ENCODE measurements around the gene SPAG6. TPM values are rescaled to one million over a fixed set of nuclear protein-coding genes. Genes with fewer than 3 reads are reported as not detected.

Gene SPAG6
- total RNA-seq, 1 donor from 2014 or later: not detected

DNA sequence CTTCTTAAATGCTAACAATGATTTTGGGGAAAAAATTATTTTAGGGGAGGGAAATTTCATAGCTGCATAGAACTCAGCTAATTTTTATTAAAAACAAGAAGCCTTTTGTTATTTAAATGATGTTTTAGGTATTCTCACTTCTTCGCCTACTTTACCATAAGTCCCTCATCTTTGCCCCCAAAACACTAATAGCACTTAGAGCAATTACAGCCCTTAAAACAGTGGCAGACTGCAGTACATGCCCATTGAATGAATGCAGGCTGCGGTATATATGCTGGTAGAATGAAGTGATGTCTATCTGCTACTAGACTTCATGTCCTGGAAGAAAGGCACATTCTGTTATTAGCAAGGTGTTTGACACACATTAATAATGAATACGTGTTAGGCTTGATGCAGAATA, 2.9 kb upstream of the SPAG6 start:
- no peak overlapping the region for H3K4me3 ChIP-seq (ENCODE audit: low read depth, low read length)
- TF ChIP-seq, protein P1, sequence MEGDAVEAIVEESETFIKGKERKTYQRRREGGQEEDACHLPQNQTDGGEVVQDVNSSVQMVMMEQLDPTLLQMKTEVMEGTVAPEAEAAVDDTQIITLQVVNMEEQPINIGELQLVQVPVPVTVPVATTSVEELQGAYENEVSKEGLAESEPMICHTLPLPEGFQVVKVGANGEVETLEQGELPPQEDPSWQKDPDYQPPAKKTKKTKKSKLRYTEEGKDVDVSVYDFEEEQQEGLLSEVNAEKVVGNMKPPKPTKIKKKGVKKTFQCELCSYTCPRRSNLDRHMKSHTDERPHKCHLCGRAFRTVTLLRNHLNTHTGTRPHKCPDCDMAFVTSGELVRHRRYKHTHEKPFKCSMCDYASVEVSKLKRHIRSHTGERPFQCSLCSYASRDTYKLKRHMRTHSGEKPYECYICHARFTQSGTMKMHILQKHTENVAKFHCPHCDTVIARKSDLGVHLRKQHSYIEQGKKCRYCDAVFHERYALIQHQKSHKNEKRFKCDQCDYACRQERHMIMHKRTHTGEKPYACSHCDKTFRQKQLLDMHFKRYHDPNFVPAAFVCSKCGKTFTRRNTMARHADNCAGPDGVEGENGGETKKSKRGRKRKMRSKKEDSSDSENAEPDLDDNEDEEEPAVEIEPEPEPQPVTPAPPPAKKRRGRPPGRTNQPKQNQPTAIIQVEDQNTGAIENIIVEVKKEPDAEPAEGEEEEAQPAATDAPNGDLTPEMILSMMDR (conservative IDR thresholded peaks at IDR 0.05; ENCODE audit: low read depth, low read length): no peak
- DNase-seq (ENCODE audit: low read depth): no peak

GRCh38 chr10:22343731-22344130, 1.6 kb upstream of the SPAG6 start:
- TF ChIP-seq, protein P1 (conservative IDR thresholded peaks at IDR 0.05; ENCODE audit: low read depth, low read length): no peak
- no peak for DNase-seq (ENCODE audit: low read depth)
- H3K4me3 ChIP-seq (ENCODE audit: low read depth, low read length): no peak overlapping the region

- DNase-seq (ENCODE audit: low read depth): no peak
- TF ChIP-seq, protein P1 (conservative IDR thresholded peaks at IDR 0.05; ENCODE audit: low read depth, low read length): no peak
- no peak overlapping the region for H3K4me3 ChIP-seq (ENCODE audit: low read depth, low read length)
Observed at GRCh38 chr10:22344249-22344648, 1.0 kb upstream of the SPAG6 start.

DNA sequence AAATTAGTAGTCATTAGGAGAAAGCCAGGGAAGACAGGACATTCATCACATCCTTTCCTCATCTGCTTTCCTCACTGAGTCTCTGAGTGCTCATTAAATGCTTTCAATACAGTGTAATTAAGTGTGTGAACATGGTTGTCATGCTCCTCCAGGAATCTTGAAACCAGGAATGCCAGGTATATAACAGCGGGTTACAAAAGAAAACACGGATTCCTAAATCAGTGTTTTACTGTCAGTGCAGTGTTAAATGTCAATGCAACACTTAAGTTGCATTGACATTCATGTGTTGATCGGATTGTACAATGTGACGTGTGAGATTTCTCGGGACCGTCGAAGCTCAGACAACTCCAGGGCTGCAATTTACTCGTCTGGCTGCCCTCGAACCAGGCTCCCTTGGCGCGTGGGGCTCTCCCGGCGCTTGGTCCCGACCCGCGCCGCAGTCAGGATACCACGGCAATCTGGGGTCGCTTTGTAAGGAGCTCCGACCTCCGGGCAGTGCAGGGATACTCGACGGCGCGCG, 455 bp upstream of the SPAG6 start:
- DNase-seq (ENCODE audit: low read depth): no peak
- TF ChIP-seq, protein P1 (conservative IDR thresholded peaks at IDR 0.05; ENCODE audit: low read depth, low read length): no peak
- peak overlapping the region; percentile 27 for H3K4me3 ChIP-seq (ENCODE audit: low read depth, low read length)

GRCh38 chr10:22346096-22346661, 883 bp downstream of the SPAG6 start:
- DNase-seq (ENCODE audit: low read depth): no peak
- TF ChIP-seq, protein P1 (conservative IDR thresholded peaks at IDR 0.05; ENCODE audit: low read depth, low read length): no peak
- no peak overlapping the region for H3K4me3 ChIP-seq (ENCODE audit: low read depth, low read length)

DNA sequence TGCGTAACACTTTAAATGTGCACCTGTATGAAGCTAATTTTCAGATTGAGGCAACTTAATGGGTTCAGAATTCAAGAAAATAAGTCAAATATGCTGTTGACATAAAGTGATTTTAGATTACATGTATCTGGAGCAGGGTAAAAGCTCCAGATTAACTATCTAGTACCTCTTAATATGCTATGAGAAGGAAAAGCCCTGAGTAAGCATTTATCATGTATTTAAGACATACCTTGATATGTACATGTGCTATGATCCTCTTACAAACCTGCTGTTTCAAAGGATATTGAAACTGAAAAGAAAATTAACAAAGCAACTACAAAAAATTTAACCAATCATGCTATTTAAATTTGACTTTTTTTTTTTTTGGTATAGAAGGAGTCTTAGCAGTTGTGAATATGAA, 4.5 kb downstream of the SPAG6 start:
- H3K4me3 ChIP-seq (ENCODE audit: low read depth, low read length): no peak overlapping the region
- TF ChIP-seq, protein P1 (conservative IDR thresholded peaks at IDR 0.05; ENCODE audit: low read depth, low read length): no peak
- DNase-seq (ENCODE audit: low read depth): no peak

DNA sequence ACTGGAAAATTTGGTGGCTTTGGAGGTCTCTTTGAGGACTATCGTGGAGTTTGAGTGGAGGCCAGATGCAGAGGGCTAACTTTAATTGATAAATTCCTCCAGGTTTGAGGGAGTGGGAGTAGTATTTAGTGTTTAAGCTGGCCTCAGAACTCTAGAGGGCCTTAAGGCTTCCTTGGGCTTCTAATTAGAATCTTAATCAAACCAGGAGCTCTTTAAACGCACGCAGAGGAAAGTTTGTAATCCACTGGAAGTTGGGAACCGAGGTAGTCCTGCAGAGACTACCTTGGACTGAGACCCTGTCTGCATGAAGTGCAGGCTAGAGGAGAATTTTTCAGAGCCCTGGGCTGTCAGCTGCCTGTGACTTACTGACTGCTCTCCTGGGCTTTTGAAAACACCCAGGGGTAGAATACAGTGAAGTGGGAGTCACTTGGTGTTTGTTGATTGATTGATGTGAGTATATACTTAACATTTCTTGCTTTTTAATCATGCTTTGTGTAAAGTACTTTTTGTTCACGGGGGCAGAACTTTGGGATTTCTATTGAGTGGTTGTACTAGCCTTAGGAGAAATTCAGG, 5.9 kb downstream of the SPAG6 start:
- TF ChIP-seq, protein P1 (conservative IDR thresholded peaks at IDR 0.05; ENCODE audit: low read depth, low read length): no peak

More for the DNA sequence above, 5.9 kb downstream of the SPAG6 start:
- no peak for DNase-seq (ENCODE audit: low read depth)
- no peak overlapping the region for H3K4me3 ChIP-seq (ENCODE audit: low read depth, low read length)
